H9 (cell line): Measurements from ENCODE around the gene ATP2B2. TPM values are rescaled to one million over a fixed set of nuclear protein-coding genes. Genes with fewer than 3 reads are reported as not detected.

ENCODE experiments used
- DNase-seq: peaks from one replicate; pipeline ENCODE4 v3.0.0-alpha.2; 2017
- H2AFZ ChIP-seq: one replicate; pipeline ENCODE4 v1.6.1; 2013; ENCODE audit warnings: mild to moderate bottlenecking, low read length, control low read depth, moderate library complexity
- H2AK5ac ChIP-seq: 2 replicates; pipeline ENCODE4 v1.6.1; 2013; ENCODE audit warnings: low read length, control low read depth, mixed read lengths; ENCODE audit not compliant: insufficient read length
- H2BK120ac ChIP-seq: one replicate; pipeline ENCODE4 v1.6.1; 2013; ENCODE audit warnings: low read depth, mild to moderate bottlenecking, low read length, control low read depth, inconsistent platforms; ENCODE audit not compliant: poor library complexity, severe bottlenecking
- H2BK12ac ChIP-seq: 2 replicates; pipeline ENCODE4 v1.6.1; 2013; ENCODE audit warnings: low read length, control low read depth, mixed read lengths, low read depth; ENCODE audit not compliant: insufficient read length
- H2BK15ac ChIP-seq: 2 replicates; pipeline ENCODE4 v1.6.1; 2013; ENCODE audit warnings: low read depth, low read length, control low read depth
- H2BK20ac ChIP-seq: one replicate; pipeline ENCODE4 v1.6.1; 2013; ENCODE audit warnings: low read depth, mild to moderate bottlenecking, low read length, control low read depth, inconsistent platforms; ENCODE audit not compliant: poor library complexity, severe bottlenecking
- H2BK5ac ChIP-seq: 2 replicates; pipeline ENCODE4 v1.6.1; 2013; ENCODE audit warnings: low read length, control low read depth, mixed read lengths; ENCODE audit not compliant: insufficient read length
- H3K14ac ChIP-seq: 2 replicates; pipeline ENCODE4 v1.6.1; 2013; ENCODE audit warnings: low read length, control low read depth; ENCODE audit not compliant: insufficient read depth
- H3K18ac ChIP-seq: 2 replicates; pipeline ENCODE4 v1.6.1; 2013; ENCODE audit warnings: low read depth, mild to moderate bottlenecking, mixed read lengths, low read length, control low read depth; ENCODE audit not compliant: insufficient read length
- H3K23ac ChIP-seq: 2 replicates; pipeline ENCODE4 v1.6.1; 2013; ENCODE audit warnings: low read length, control low read depth, mixed read lengths, low read depth; ENCODE audit not compliant: insufficient read length
- H3K23me2 ChIP-seq: 2 replicates; pipeline ENCODE4 v1.6.1; 2013; ENCODE audit warnings: low read depth, mild to moderate bottlenecking, mixed read lengths, low read length, control low read depth; ENCODE audit not compliant: insufficient read length, poor library complexity, severe bottlenecking
- H3K27ac ChIP-seq: 2 replicates; pipeline ENCODE4 v1.5.1; 2013; ENCODE audit warnings: low read length, control low read depth, mixed read lengths, low read depth; ENCODE audit not compliant: insufficient read length
- H3K27me3 ChIP-seq: 2 replicates; pipeline ENCODE4 v1.6.1; 2013; ENCODE audit warnings: low read length, control low read depth, inconsistent platforms; ENCODE audit not compliant: insufficient read depth
- H3K4ac ChIP-seq: 2 replicates; pipeline ENCODE4 v1.6.1; 2013; ENCODE audit warnings: low read depth, mild to moderate bottlenecking, control low read depth, inconsistent platforms, low read length, moderate library complexity
- H3K4me1 ChIP-seq: 2 replicates; pipeline ENCODE4 v1.6.1; 2013; ENCODE audit warnings: low read length, control low read depth, inconsistent platforms; ENCODE audit not compliant: insufficient read depth
- H3K4me2 ChIP-seq: 2 replicates; pipeline ENCODE4 v1.6.1; 2013; ENCODE audit warnings: low read length, control low read depth, mixed read lengths; ENCODE audit not compliant: insufficient read length, insufficient read depth
- H3K56ac ChIP-seq: 2 replicates; pipeline ENCODE4 v1.6.1; 2013; ENCODE audit warnings: low read depth, mild to moderate bottlenecking, mixed read lengths, low read length, control low read depth; ENCODE audit not compliant: insufficient read length
- H3K79me1 ChIP-seq: 2 replicates; pipeline ENCODE4 v1.6.1; 2013; ENCODE audit warnings: low read depth, mild to moderate bottlenecking, moderate library complexity, low read length, control low read depth, inconsistent platforms; ENCODE audit not compliant: insufficient read depth, poor library complexity, severe bottlenecking
- H3K79me2 ChIP-seq: 2 replicates; pipeline ENCODE4 v1.6.1; 2013; ENCODE audit warnings: low read length, control low read depth, inconsistent platforms; ENCODE audit not compliant: insufficient read depth
- H3K9ac ChIP-seq: 2 replicates; pipeline ENCODE4 v1.6.1; 2013; ENCODE audit warnings: low read length, control low read depth, mixed read lengths; ENCODE audit not compliant: insufficient read length; ENCODE audit errors: extremely low read depth
- H3K9me3 ChIP-seq: one replicate; pipeline ENCODE4 v1.6.1; 2013; ENCODE audit warnings: low read depth, low read length, inconsistent platforms; ENCODE audit not compliant: control insufficient read depth
- H3T11ph ChIP-seq: one replicate; pipeline ENCODE4 v1.6.1; 2013; ENCODE audit warnings: mild to moderate bottlenecking, low read length, control low read depth, inconsistent platforms
- H4K20me1 ChIP-seq: one replicate; pipeline ENCODE4 v1.6.1; 2013; ENCODE audit not compliant: control insufficient read depth, insufficient read length, insufficient read depth
- H4K5ac ChIP-seq: 2 replicates; pipeline ENCODE4 v1.6.1; 2013; ENCODE audit warnings: low read depth, mild to moderate bottlenecking, mixed read lengths, low read length, control low read depth; ENCODE audit not compliant: insufficient read length
- H4K8ac ChIP-seq: replicated peaks from 2 replicates; pipeline ENCODE4 v1.6.1; 2013; ENCODE audit warnings: low read length, control low read depth, mixed read lengths, low read depth; ENCODE audit not compliant: insufficient read length
- H4K91ac ChIP-seq: 2 replicates; pipeline ENCODE4 v1.6.1; 2013; ENCODE audit warnings: low read depth, mild to moderate bottlenecking, moderate library complexity, mixed read lengths, low read length, control low read depth; ENCODE audit not compliant: insufficient read length
- H3K27ac Mint-ChIP-seq, 3 experiments: 2 replicates in 2 of 3; 3 replicates in 1 of 3; pipeline ENCODE4 v1.8.0; 2020 to 2021; ENCODE audit warnings: mixed read lengths in 3 of 3, mild to moderate bottlenecking in 1 of 3, moderate library complexity in 1 of 3
- H3K27me3 Mint-ChIP-seq: 2 replicates; pipeline ENCODE4 v1.8.0; 2021; ENCODE audit warnings: low read depth, mild to moderate bottlenecking, moderate library complexity, mixed read lengths
- H3K36me3 Mint-ChIP-seq, 3 experiments: 2 replicates in 2 of 3; 3 replicates in 1 of 3; pipeline ENCODE4 v1.8.0; 2020 to 2021; ENCODE audit warnings: low read depth in 3 of 3, mixed read lengths in 3 of 3; ENCODE audit not compliant: insufficient read depth in 1 of 3
- H3K4me1 Mint-ChIP-seq, 2 experiments: 2 replicates each; pipeline ENCODE4 v1.8.0; 2020; ENCODE audit warnings: mixed read lengths in 2 of 2
- H3K4me3 Mint-ChIP-seq, 2 experiments: 2 replicates in 1 of 2; 3 replicates in 1 of 2; pipeline ENCODE4 v1.8.0; 2020 to 2021; ENCODE audit warnings: mild to moderate bottlenecking in 2 of 2, mixed read lengths in 2 of 2, moderate library complexity in 1 of 2
- H3K9me3 Mint-ChIP-seq, 2 experiments: 2 replicates in 1 of 2; 3 replicates in 1 of 2; pipeline ENCODE4 v1.8.0; 2020; ENCODE audit warnings: mild to moderate bottlenecking in 2 of 2, mixed read lengths in 2 of 2, moderate library complexity in 1 of 2
- CTCF ChIP-seq: fragments of 200-600 bp; sonication (generic); conservative IDR thresholded peaks from 3 replicates; pipeline ENCODE4 v1.8.0; 2021; ENCODE audit warnings: antibody characterized with exemption, mild to moderate bottlenecking
- WGBS: extraction: QIAGEN DNeasy Blood & Tissue Kit; methylation state at CpG from one replicate; pipeline ENCODE4 v1.1.7; 2013; ENCODE audit warnings: missing lambda C conversion rate, low lambda C conversion rate, mixed read lengths; ENCODE audit not compliant: insufficient read length; ENCODE audit errors: extremely low coverage; 5-methylcytosine and 5-hydroxymethylcytosine counted together
- total RNA-seq: library from RNA; stranded (reverse); gene quantifications from 2 replicates; pipeline ENCODE4 v1.2.1, GENCODE V29; 2021

Gene ATP2B2
- total RNA-seq, 1 experiment from 2014 or later: 0.33 TPM

- no peaks in the 10 kb centered on the region for H3K79me2 ChIP-seq
- H2BK12ac ChIP-seq: no peak overlapping the region
- no peaks in the 10 kb centered on the region for H3K27me3 ChIP-seq
- Mint-ChIP-seq H3K27me3 (no peaks in the 10 kb centered on the region), H3K9me3 (no peaks in the 10 kb centered on the region), H3K4me1 (no peaks in the 10 kb centered on the region), H3K27ac (no peak overlapping the region), H3K4me3 (no peak overlapping the region), H3K36me3 (peaks cover 24 to 88% (median 85%) of the 10 kb centered on the region in 3 experiments; a peak in 6 of 7 replicates)
- H3K23ac ChIP-seq: no peak overlapping the region
- H2BK5ac ChIP-seq: no peak overlapping the region
- H2AK5ac ChIP-seq: no peak overlapping the region
- H3K4ac ChIP-seq: no peak overlapping the region
- no peak overlapping the region for H3K18ac ChIP-seq
- no peaks in the 10 kb centered on the region for H3K23me2 ChIP-seq
- no peak overlapping the region for H4K91ac ChIP-seq
- no peaks in the 10 kb centered on the region for H3K9me3 ChIP-seq
- no peak overlapping the region for H3T11ph ChIP-seq
- no peaks in the 10 kb centered on the region for H3K79me1 ChIP-seq
- H3K14ac ChIP-seq: no peak overlapping the region
- no peak overlapping the region for H4K5ac ChIP-seq
- H3K4me2 ChIP-seq: no peak overlapping the region
- DNase-seq: no peak
- no peak overlapping the region for H4K8ac ChIP-seq
- no peak overlapping the region for H3K9ac ChIP-seq
- H3K4me1 ChIP-seq: no peaks in the 10 kb centered on the region; the same call in 1 of the 2 replicates
- H3K27ac ChIP-seq: no peak overlapping the region
- no peak overlapping the region for H3K56ac ChIP-seq
- H2BK120ac ChIP-seq: no peak overlapping the region
- no peak overlapping the region for H2BK20ac ChIP-seq
- no peak for TF ChIP-seq CTCF
- H2BK15ac ChIP-seq: no peak overlapping the region
- H4K20me1 ChIP-seq: no peaks in the 10 kb centered on the region
- WGBS: no CpG with 5 or more reads among the region's 13 CpGs
- H2AFZ ChIP-seq: no peak overlapping the region
Observed at GRCh38 chr3:10311710-10312109, 193.7 kb downstream of the ATP2B2 start.
